HG03066 (cell line): Measurements from ENCODE around the gene PARD6G.

Experiments
- ATAC-seq: cut with Tn5 transposase; IDR thresholded peaks from one replicate; pipeline ENCODE4 v1.9.1; 2021; ENCODE audit warnings: low read depth; ENCODE audit not compliant: unreplicated experiment

Gene PARD6G

DNA sequence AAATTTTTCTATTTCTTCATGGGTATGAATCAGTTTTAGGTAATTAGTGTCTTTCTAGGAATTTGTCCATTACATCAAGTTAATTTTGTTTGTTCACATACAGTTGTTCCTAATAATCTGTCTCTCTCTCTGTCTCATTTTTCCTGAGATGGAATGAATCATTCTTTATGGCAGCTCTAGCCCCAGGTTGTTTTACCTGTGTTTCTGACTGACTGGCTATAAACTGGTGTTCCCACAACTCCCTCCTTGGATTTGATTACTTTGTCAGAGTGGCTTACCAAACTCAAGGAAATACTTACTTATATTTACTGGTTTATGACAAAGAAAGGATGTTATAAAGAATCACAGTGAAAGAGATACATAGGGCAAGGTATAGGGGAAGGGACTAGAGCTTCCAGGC lies 123.2 kb downstream of the PARD6G start:
- ATAC-seq, result no peak

DNA sequence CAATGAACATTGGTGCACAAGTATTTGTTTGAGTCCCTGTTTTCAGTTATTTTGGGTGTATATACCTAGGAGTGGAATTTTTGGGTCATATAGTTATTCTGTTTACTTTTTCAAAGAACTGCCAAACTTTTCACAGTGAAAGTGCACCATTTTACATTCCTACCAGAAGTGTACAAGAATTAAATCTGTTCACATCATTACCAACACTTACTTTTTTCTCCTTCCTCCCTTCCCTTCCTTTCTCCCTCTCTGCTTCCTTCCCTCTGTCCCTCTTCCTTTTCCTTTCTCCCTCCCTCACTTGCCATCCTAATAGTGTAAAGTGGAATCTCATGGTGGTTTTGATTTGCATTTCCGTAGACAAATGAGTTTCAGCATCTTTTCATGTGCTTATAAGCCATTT lies 126.4 kb downstream of the PARD6G start:
- ATAC-seq, result no peak

DNA sequence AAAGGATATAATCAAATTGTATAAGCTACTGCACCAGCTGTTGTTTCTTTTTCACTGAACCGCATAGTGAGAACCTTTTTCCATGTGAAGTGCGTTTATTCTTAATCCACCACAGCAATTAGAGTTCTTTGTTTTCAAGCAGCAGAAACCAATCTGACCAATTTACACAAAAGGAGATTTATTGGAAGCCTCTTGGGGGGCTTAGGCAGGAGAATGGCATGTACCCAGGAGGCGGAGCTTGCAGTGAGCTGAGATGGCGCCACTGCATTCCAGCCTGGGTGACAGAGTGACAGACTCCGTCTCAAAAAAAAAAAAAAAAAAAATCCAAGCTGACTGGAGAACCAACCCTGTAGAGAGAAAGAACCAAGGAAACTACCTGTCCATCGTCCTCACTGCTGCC lies 128.2 kb downstream of the PARD6G start:
- ATAC-seq, result no peak

DNA sequence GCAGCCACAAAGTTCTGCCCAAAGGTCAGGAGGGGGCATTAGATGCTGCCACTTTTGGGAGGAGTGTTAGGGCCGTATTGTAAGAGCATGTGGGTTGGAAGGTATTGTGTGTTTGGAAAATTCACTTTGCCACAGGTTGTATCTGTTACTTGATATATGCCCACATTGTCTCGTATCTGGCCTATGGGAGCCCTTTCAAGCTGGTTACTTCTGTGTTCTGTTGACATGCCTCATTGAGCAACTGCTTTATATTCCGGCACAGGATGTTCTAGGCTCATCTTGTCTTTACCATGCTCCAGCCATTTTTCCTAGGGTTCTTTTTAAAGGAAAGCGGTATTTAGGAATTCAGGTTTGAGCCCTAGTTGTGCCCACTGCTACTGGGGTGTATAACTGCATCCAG lies 132.3 kb downstream of the PARD6G start:
- no peak for ATAC-seq

DNA sequence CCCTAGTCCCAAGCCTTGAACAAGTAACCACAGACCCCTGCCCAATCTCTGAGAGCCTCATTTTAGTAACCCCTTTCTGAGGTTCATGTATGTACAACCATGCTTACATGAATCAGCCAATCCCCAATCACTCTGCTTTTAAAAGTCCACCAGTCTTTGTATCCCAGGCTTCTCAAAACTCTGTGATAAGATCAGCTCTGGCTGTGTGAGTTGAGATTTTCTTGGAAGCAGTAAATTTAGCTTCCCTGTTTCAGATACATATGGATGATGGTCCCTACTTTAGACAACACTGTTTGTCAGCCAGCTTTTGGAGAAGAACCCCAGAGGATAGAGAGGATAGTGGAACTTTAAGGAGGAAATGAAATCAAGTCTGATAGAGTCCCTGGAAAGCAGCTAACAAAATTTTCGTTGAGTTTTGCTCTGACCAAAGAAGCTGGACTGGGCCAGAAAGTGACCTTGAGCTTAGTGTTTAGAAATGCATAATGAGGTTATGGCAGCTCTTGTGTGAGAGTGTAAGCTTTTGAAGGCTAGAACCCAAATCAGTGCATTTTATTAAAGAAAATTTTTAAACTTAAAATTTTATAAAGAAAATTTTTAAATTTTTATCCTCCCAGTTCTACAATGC lies 134.6 kb downstream of the PARD6G start:
- ATAC-seq, result no peak

DNA sequence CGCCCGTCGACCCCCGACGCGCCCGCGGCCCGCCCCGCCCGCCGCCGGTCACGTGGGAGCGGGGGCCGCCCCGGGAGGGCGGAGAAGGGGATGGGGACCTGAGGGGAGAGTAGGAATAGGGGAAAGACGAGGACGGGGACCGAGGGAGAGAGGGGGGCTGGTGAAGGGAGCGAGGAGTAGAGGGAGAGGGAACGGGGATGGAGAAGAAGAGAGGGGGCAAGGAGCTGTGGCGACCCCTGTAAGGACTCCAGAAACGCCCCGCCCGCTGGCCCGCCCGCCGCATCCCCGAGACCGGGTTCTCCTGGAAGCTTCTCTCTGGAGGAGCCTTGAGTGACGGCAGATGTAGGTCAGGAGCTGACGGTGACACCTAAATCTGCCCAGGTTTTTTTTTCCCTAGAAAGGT lies 137.6 kb downstream of the PARD6G start:
- peak; percentile 12 for ATAC-seq

DNA sequence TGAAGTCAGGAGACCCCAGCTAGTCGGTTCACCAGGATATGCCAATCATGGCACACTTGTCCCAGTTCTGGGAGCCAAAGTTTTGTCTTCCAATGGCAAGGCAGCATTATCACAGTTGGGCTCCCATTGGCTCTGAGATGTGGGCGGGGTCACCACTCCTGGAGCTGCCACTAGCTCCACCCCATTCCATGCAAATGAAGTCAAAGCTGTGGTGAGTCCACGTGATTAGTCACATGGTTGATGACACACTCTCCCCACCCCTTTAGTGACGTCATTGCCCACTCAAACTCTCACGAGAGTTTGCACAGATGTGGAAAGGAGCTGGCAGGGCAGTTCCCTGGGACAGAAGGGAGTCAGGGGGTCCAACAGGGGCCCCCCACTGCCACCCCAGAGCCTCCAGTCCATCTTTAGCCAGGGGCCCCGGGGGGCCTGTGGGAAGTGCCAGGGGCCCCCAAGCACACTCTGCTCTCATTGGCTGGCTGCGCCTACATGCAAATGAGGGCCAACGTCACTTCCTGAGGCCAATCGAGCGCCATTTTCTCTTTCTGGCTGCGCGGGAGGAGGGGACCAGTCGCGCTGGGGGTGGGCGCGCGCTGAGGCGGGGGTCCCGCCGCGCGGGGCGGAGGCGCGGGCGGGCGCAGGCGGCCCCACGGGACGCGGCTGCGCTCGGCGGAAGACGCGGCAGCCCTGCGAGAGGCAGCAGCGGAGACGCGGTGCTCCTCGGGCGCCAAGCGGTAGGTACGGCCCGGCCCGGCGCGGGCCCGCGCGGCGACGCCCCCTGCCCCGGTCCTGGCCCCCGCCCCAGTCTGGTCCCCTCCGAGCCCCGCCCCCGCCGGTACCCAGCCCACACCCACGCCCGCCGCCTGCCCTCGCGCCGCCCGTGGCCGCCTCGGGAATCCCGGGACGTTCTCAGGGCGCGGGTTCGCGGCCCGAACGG lies 138.3 kb downstream of the PARD6G start, which contains the start of gene ADNP2:
Gene ADNP2, plus strand, starts transcription at position 524 of the 937 bp plus-strand sequence. CDS start 8,281 bp downstream, outside the sequence.
- ATAC-seq, result peak; percentile 55

DNA sequence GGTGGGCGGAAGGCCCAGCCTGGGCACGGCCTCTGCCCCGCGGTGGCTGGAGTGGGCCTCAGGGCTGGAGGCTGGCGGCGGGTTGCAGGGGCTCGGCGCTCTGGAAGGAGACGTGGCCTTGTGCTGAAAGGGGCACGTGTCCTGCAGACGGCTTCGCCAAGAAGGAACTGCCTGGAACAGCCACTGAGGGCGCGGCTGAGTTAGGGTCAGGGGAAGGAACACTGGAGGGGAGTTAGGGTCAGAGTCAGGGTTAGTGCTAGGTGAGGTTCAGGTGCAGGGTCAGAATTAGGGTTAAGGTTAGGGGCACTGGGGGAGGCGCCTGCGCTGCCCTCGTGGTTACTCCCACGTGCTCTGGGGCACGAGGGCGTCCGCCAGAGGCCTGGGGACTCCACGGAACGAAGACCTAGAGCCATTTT lies 139.2 kb downstream of the PARD6G start:
- no peak for ATAC-seq

DNA sequence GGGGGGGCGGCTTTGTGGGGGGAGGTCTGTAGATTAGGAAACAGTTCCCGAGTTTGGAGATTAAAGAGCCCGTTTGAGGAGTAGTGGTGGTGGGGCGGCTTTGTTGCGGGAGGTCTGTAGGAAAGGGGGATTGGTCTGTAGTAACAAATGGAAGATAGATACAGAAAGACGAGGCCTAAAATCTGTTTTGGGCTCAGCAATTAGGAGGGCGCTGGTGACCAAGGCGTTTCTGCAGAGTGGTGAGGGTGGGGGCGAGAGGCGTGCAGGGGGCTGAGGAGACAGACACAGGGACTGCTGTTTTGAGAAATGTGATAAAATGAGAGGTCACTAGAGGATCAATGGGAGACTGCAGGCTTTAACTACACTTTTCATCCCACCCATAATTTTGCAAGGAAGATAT lies 139.9 kb downstream of the PARD6G start:
- no peak for ATAC-seq
